NB4 (cell line): ENCODE data around the gene IFIH1.

Experiments
- POLR2A ChIP-seq: IDR thresholded peaks from 2 replicates; pipeline ENCODE4 v1.6.1; 2011; ENCODE audit warnings: mild to moderate bottlenecking; ENCODE audit not compliant: insufficient read length; ENCODE audit errors: extremely low read depth
- TF ChIP-seq, protein P1 (sequence below): IDR thresholded peaks from one replicate; pipeline ENCODE4 v1.5.1; 2012; ENCODE audit warnings: low read depth, low read length
- TF ChIP-seq, protein P2 (sequence below): IDR thresholded peaks from 2 replicates; pipeline ENCODE4 v1.6.1; 2011; ENCODE audit warnings: low read depth, low read length

- no peak for TF ChIP-seq POLR2A
- TF ChIP-seq, protein P1, sequence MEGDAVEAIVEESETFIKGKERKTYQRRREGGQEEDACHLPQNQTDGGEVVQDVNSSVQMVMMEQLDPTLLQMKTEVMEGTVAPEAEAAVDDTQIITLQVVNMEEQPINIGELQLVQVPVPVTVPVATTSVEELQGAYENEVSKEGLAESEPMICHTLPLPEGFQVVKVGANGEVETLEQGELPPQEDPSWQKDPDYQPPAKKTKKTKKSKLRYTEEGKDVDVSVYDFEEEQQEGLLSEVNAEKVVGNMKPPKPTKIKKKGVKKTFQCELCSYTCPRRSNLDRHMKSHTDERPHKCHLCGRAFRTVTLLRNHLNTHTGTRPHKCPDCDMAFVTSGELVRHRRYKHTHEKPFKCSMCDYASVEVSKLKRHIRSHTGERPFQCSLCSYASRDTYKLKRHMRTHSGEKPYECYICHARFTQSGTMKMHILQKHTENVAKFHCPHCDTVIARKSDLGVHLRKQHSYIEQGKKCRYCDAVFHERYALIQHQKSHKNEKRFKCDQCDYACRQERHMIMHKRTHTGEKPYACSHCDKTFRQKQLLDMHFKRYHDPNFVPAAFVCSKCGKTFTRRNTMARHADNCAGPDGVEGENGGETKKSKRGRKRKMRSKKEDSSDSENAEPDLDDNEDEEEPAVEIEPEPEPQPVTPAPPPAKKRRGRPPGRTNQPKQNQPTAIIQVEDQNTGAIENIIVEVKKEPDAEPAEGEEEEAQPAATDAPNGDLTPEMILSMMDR: no peak
- TF ChIP-seq, protein P2, sequence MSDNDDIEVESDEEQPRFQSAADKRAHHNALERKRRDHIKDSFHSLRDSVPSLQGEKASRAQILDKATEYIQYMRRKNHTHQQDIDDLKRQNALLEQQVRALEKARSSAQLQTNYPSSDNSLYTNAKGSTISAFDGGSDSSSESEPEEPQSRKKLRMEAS: no peak
Observed at GRCh38 chr2:162256591-162256991, 61.9 kb downstream of the IFIH1 start.
